Mammary epithelial cell (primary cell): Measurements from ENCODE around the gene CASP8.

Source experiments
- CTCF ChIP-seq, 2 donors: IDR thresholded peaks in 1 of 2; conservative IDR thresholded peaks in 1 of 2; 2 replicates each; pipeline ENCODE4 v1.5.1; 2011 to 2012; ENCODE audit warnings: inconsistent platforms in 2 of 2, low read length in 2 of 2, mild to moderate bottlenecking in 2 of 2, control low read depth in 1 of 2, low read depth in 1 of 2; ENCODE audit not compliant: insufficient read depth in 1 of 2; ENCODE audit errors: extremely low read depth in 1 of 2
- EZH2 ChIP-seq: IDR thresholded peaks from 2 replicates; pipeline ENCODE4 v1.6.1; 2012; ENCODE audit warnings: low read length, inconsistent platforms, borderline replicate concordance

- TF ChIP-seq CTCF (conservative IDR thresholded peaks at IDR 0.05 in 1 of 2, IDR thresholded peaks at IDR 0.05 in 1 of 2; ENCODE audit: extremely low read depth in 1 of 2, insufficient read depth in 1 of 2, low read depth in 1 of 2, low read length in 2 of 2) (no peak), EZH2 (no peak)
Observed at GRCh38 chr2:201256082-201256481, 4.3 kb upstream of the CASP8 start.
